GM12891 (cell line): ENCODE data around the gene GTPBP1.

Source experiments
- PAX5 ChIP-seq: IDR thresholded peaks from 2 replicates; pipeline ENCODE4 v1.6.1; 2011; ENCODE audit warnings: low read length, moderate library complexity, mild to moderate bottlenecking; ENCODE audit not compliant: insufficient read depth, severe bottlenecking
- POLR2A ChIP-seq: IDR thresholded peaks from 2 replicates; pipeline ENCODE4 v1.6.1; 2011; ENCODE audit warnings: low read depth, low read length, control low read depth
- POLR2AphosphoS5 ChIP-seq: IDR thresholded peaks from 2 replicates; pipeline ENCODE4 v1.6.1; 2011; ENCODE audit warnings: low read depth, low read length, control low read depth
- TAF1 ChIP-seq: IDR thresholded peaks from 2 replicates; pipeline ENCODE4 v1.6.1; 2011; ENCODE audit warnings: low read depth, low read length, control low read depth

DNA sequence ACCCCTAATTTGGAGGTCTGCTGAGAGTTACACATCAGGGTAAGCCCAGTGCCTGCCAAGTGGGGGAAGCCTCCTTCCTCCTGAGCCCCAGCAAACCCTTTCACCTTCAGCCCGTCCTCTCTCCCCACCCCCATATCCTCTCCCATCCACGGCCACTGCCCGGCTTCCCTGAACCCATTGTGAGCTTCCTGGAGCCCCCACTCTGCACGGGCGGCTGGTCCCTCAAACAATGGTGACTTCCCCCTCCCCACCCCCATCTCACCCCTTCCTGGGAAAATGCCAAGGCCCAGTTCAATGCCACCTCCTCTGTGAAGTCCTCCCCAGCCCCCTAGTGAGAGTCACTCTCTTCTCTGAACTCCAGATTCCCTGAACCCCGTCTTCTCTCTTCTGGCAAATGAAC lies 70.3 kb downstream of the GTPBP1 start:
- TF ChIP-seq PAX5 (no peak), POLR2A (no peak), TAF1 (no peak), POLR2AphosphoS5 (no peak)
